PFSK-1 (cell line): ENCODE results near the gene NECAB3.

Experiments used
- FOXP2 ChIP-seq: optimal IDR thresholded peaks from 2 replicates; pipeline ENCODE3; 2011; ENCODE audit warnings: borderline replicate concordance, control low read depth, inconsistent platforms; ENCODE audit not compliant: insufficient read depth; ENCODE audit errors: extremely low read length, extremely low read depth
- POLR2AphosphoS5 ChIP-seq: IDR thresholded peaks from 2 replicates; pipeline ENCODE4 v1.6.1; 2012; ENCODE audit warnings: low read depth, mild to moderate bottlenecking, control low read depth, low read length, moderate library complexity
- REST ChIP-seq, 2 experiments: IDR thresholded peaks; 2 replicates each; pipeline versions ENCODE4 v1.6.1 to v1.8.0; 2011 to 2012; ENCODE audit warnings: low read depth in 2 of 2, low read length in 2 of 2, control low read depth in 1 of 2, inconsistent platforms in 1 of 2, mild to moderate bottlenecking in 1 of 2, moderate library complexity in 1 of 2; ENCODE audit not compliant: insufficient read depth in 1 of 2
- SIN3A ChIP-seq: IDR thresholded peaks from 2 replicates; pipeline ENCODE4 v1.6.1; 2012; ENCODE audit warnings: mild to moderate bottlenecking, low read length, moderate library complexity, borderline replicate concordance; ENCODE audit not compliant: insufficient read depth
- TAF1 ChIP-seq: IDR thresholded peaks from 2 replicates; pipeline ENCODE4 v1.6.1; 2012; ENCODE audit warnings: low read length, control low read depth, borderline replicate concordance; ENCODE audit not compliant: insufficient read depth

GRCh38 chr20:33677991-33678702, 3.9 kb upstream of the NECAB3 start:
- TF ChIP-seq REST (IDR thresholded peaks at IDR 0.05; ENCODE audit: insufficient read depth in 1 of 2, low read depth in 2 of 2, low read length in 2 of 2) (no peak), POLR2AphosphoS5 (no peak; the same call in 1 of the 2 replicates), TAF1 (no peak), SIN3A (no peak), FOXP2 (no peak)
